Astrocyte (in vitro differentiated cells and primary cell): ENCODE results near the gene IL27RA. TPM values are rescaled to one million over a fixed set of nuclear protein-coding genes. Genes with fewer than 3 reads are reported as not detected.

Source experiments
- DNase-seq: peaks from one replicate; pipeline ENCODE4 v3.0.0-alpha.2; 2010; ENCODE audit warnings: low read depth
- FAIRE-seq: peaks from 2 replicates; lab custom pipeline; 2011; peaks lifted over from hg19 to GRCh38; lab: Jason Lieb, UNC
- H2AFZ ChIP-seq: 2 replicates; pipeline ENCODE4 v1.6.0; 2012; ENCODE audit warnings: low read depth, low read length, inconsistent platforms
- H3K27ac ChIP-seq: 2 replicates; pipeline ENCODE4 v1.5.1; 2011; ENCODE audit warnings: low read depth, low read length, inconsistent platforms
- H3K27me3 ChIP-seq: 2 replicates; pipeline ENCODE4 v1.6.0; 2011; ENCODE audit warnings: low read length, inconsistent platforms; ENCODE audit not compliant: insufficient read depth
- H3K36me3 ChIP-seq: 2 replicates; pipeline ENCODE4 v1.5.1; 2011; ENCODE audit warnings: low read length, inconsistent platforms; ENCODE audit not compliant: insufficient read depth
- H3K4me1 ChIP-seq: 2 replicates; pipeline ENCODE4 v1.5.1; 2011; ENCODE audit warnings: low read length, inconsistent platforms; ENCODE audit not compliant: insufficient read depth
- H3K4me2 ChIP-seq: 2 replicates; pipeline ENCODE4 v1.6.0; 2012; ENCODE audit warnings: low read length, inconsistent platforms
- H3K4me3 ChIP-seq: 2 replicates; pipeline ENCODE4 v1.5.1; 2011; ENCODE audit warnings: low read depth, mild to moderate bottlenecking, low read length, inconsistent platforms; ENCODE audit not compliant: insufficient read depth
- H3K79me2 ChIP-seq: 2 replicates; pipeline ENCODE4 v1.6.0; 2012; ENCODE audit warnings: mild to moderate bottlenecking, low read length, inconsistent platforms; ENCODE audit not compliant: insufficient read depth
- H3K9ac ChIP-seq: 2 replicates; pipeline ENCODE4 v1.6.0; 2012; ENCODE audit warnings: mild to moderate bottlenecking, low read length, inconsistent platforms
- H3K9me3 ChIP-seq: 2 replicates; pipeline ENCODE4 v1.5.1; 2012; ENCODE audit warnings: low read depth, mild to moderate bottlenecking, low read length, inconsistent platforms; ENCODE audit not compliant: insufficient read depth
- H4K20me1 ChIP-seq: 2 replicates; pipeline ENCODE4 v1.6.0; 2012; ENCODE audit warnings: low read length, inconsistent platforms; ENCODE audit not compliant: insufficient read depth
- H3K27ac Mint-ChIP-seq: one replicate; pipeline ENCODE4 v1.8.0; 2021; ENCODE audit warnings: mild to moderate bottlenecking, mixed read lengths; ENCODE audit not compliant: unreplicated experiment
- H3K27me3 Mint-ChIP-seq: one replicate; pipeline ENCODE4 v1.8.0; 2021; ENCODE audit warnings: low read depth, mixed read lengths; ENCODE audit not compliant: unreplicated experiment
- H3K36me3 Mint-ChIP-seq: one replicate; pipeline ENCODE4 v1.8.0; 2021; ENCODE audit warnings: low read depth, mixed read lengths; ENCODE audit not compliant: unreplicated experiment
- H3K4me1 Mint-ChIP-seq: one replicate; pipeline ENCODE4 v1.8.0; 2021; ENCODE audit warnings: low read depth, mixed read lengths; ENCODE audit not compliant: unreplicated experiment
- H3K4me3 Mint-ChIP-seq: one replicate; pipeline ENCODE4 v1.8.0; 2021; ENCODE audit warnings: mild to moderate bottlenecking, moderate library complexity, mixed read lengths; ENCODE audit not compliant: unreplicated experiment
- H3K9me3 Mint-ChIP-seq: one replicate; pipeline ENCODE4 v1.8.0; 2021; ENCODE audit warnings: mild to moderate bottlenecking, mixed read lengths; ENCODE audit not compliant: unreplicated experiment
- EZH2 ChIP-seq: IDR thresholded peaks from 2 replicates; pipeline ENCODE4 v1.6.1; 2012; ENCODE audit warnings: mild to moderate bottlenecking, low read length, inconsistent platforms; ENCODE audit not compliant: insufficient read depth
- total RNA-seq: library from RNA; stranded (reverse); gene quantifications from 2 replicates; pipeline ENCODE4 v1.2.1, GENCODE V29; 2021
- TF ChIP-seq, protein P1 (sequence below): IDR thresholded peaks from 2 replicates; pipeline ENCODE4 v1.5.1; 2011; ENCODE audit warnings: low read depth, mild to moderate bottlenecking, inconsistent platforms, low read length, moderate library complexity; ENCODE audit not compliant: insufficient read depth

The IL27RA gene
- total RNA-seq, 1 donor from 2014 or later: 5.7 TPM

DNA sequence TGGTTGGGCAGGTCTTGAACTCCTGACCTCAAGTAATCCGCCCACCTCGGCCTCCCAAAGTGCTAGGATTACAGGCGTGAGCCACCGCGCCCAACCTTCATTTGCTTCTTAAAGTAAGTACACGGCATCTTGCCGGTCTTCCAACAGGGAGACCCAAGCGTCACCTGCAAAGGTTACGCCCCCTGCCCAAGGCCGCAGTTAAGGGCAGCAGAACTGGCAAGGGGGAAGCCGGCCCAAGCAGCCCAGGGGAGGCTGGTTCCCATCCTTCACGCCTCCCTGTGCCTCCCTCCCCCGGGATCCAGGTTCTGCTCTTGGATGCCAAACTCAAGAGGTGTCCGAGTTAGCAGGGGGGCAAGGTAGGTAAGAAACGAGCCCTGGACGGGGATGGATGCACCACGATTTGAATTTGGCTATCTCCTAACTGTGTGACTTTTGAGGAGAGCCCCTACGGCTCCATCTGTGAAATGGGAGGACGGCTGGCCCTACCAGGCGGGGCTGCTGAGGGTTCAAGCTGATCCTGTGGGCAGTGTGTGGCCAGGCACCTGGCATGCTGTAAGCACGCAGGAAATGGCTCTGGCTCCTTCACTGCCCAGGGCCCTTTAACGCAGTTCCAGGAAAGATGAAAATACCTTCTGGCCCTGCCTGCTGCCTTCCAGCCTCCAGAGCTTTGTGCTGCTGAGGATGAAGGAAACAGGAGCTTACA is 34.5 kb upstream of the IL27RA start:
- Histone ChIP-seq H3K9ac (no peak overlapping the region), H3K27ac (no peak overlapping the region), H3K4me1 (no peaks in the 10 kb centered on the region), H3K9me3 (peaks cover 9% of the 10 kb centered on the region), H3K4me3 (no peak overlapping the region), H3K79me2 (peaks cover 19% of the 10 kb centered on the region), H3K4me2 (no peak overlapping the region), H3K27me3 (no peaks in the 10 kb centered on the region), H2AFZ (no peak overlapping the region), H3K36me3 (no peaks in the 10 kb centered on the region), H4K20me1 (peaks cover 19% of the 10 kb centered on the region)
- TF ChIP-seq EZH2: no peak
- TF ChIP-seq, protein P1, sequence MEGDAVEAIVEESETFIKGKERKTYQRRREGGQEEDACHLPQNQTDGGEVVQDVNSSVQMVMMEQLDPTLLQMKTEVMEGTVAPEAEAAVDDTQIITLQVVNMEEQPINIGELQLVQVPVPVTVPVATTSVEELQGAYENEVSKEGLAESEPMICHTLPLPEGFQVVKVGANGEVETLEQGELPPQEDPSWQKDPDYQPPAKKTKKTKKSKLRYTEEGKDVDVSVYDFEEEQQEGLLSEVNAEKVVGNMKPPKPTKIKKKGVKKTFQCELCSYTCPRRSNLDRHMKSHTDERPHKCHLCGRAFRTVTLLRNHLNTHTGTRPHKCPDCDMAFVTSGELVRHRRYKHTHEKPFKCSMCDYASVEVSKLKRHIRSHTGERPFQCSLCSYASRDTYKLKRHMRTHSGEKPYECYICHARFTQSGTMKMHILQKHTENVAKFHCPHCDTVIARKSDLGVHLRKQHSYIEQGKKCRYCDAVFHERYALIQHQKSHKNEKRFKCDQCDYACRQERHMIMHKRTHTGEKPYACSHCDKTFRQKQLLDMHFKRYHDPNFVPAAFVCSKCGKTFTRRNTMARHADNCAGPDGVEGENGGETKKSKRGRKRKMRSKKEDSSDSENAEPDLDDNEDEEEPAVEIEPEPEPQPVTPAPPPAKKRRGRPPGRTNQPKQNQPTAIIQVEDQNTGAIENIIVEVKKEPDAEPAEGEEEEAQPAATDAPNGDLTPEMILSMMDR: no peak
- no peak overlapping the region for H3K27ac Mint-ChIP-seq
- H3K4me3 Mint-ChIP-seq: no peak overlapping the region
- no peak for DNase-seq
- H3K36me3 Mint-ChIP-seq: peaks cover 24% of the 10 kb centered on the region
- no peaks in the 10 kb centered on the region for H3K9me3 Mint-ChIP-seq
- H3K27me3 Mint-ChIP-seq: no peaks in the 10 kb centered on the region
- no peaks in the 10 kb centered on the region for H3K4me1 Mint-ChIP-seq
- FAIRE-seq: no peak

DNA sequence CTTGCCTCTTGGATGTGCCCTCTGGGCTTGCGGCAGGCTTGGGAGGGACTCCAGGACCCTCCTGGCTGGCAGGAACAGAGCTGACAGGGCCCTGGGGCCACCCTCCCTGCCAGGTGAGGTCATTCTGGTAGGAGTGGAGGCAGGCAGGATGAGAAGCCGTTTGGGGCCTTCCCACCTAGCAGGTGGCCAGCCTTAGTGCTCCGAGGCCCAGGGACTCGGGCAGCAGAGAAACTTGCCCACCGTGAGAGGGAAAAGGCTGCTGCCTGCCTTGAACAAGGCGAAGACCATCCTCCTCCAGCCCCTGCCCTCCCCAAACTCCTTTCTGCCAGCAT is 34.0 kb upstream of the IL27RA start:
- Mint-ChIP-seq H3K27me3 (no peaks in the 10 kb centered on the region), H3K36me3 (peaks cover 21% of the 10 kb centered on the region), H3K27ac (no peak overlapping the region), H3K4me3 (no peak overlapping the region), H3K4me1 (no peaks in the 10 kb centered on the region), H3K9me3 (no peaks in the 10 kb centered on the region)
- Histone ChIP-seq H3K4me2 (no peak overlapping the region), H3K27ac (no peak overlapping the region), H3K4me1 (no peaks in the 10 kb centered on the region), H3K36me3 (no peaks in the 10 kb centered on the region), H3K9me3 (peaks cover 9% of the 10 kb centered on the region), H4K20me1 (peaks cover 17% of the 10 kb centered on the region), H3K9ac (no peak overlapping the region), H2AFZ (no peak overlapping the region), H3K79me2 (peaks cover 19% of the 10 kb centered on the region), H3K4me3 (no peak overlapping the region), H3K27me3 (no peaks in the 10 kb centered on the region)
- no peak for TF ChIP-seq EZH2
- TF ChIP-seq, protein P1: no peak
- FAIRE-seq (no peak), DNase-seq (no peak)

DNA sequence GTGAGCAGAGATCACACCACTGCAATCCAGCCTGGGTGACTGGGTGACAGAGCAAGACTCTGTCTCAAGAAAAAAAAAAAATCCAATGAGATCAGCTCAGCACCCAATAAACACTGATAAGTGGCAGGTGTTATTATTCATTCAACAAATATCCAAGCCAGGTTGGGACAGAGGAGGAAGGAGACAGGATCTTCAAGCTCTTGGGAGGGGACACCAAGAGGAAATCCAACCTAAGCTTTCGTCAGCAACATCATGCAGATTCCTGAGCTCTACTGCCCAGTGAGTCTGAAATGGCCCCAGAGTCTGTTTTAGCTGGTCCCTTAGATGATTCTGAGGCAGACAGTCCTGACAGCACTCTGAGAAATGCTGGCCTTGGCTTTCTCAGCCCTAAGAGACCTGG is 33.1 kb upstream of the IL27RA start:
- peaks cover 17% of the 10 kb centered on the region for H3K36me3 Mint-ChIP-seq

More for the DNA sequence above, 33.1 kb upstream of the IL27RA start:
- DNase-seq (no peak), FAIRE-seq (no peak)
- H3K9me3 ChIP-seq: peaks cover 9% of the 10 kb centered on the region
- H4K20me1 ChIP-seq: peaks cover 20% of the 10 kb centered on the region
- H3K4me1 ChIP-seq: no peaks in the 10 kb centered on the region
- H3K9ac ChIP-seq: no peak overlapping the region
- peaks cover 5% of the 10 kb centered on the region for H3K4me1 Mint-ChIP-seq
- H3K27ac ChIP-seq: no peak overlapping the region
- H3K27me3 Mint-ChIP-seq: no peaks in the 10 kb centered on the region
- TF ChIP-seq EZH2: no peak
- TF ChIP-seq, protein P1: no peak
- H2AFZ ChIP-seq: no peak overlapping the region
- no peak overlapping the region for H3K4me3 ChIP-seq
- H3K4me2 ChIP-seq: no peak overlapping the region
- H3K79me2 ChIP-seq: peaks cover 19% of the 10 kb centered on the region
- no peak overlapping the region for H3K4me3 Mint-ChIP-seq
- H3K27ac Mint-ChIP-seq: no peak overlapping the region
- H3K36me3 ChIP-seq: no peaks in the 10 kb centered on the region
- H3K9me3 Mint-ChIP-seq: no peaks in the 10 kb centered on the region
- no peaks in the 10 kb centered on the region for H3K27me3 ChIP-seq
